H1 (cell line): ENCODE results near the gene VWF. TPM values are rescaled to one million over a fixed set of nuclear protein-coding genes. Genes with fewer than 3 reads are reported as not detected.

Experiments used
- CTCF ChIA-PET: fragments of 300-600 bp; sonication (Branson Sonifier 250); formaldehyde crosslinking; loops from one replicate; lab custom pipeline; 2021; ENCODE audit not compliant: partially characterized antibody; lab: Charles Lee
- POLR2A ChIA-PET: fragments of 300-600 bp; sonication (Branson Sonifier 250); formaldehyde crosslinking; loops from one replicate; lab custom pipeline; 2021; ENCODE audit warnings: inconsistent platforms; ENCODE audit not compliant: partially characterized antibody; lab: Charles Lee
- DNase-seq, 2 experiments: peaks; one replicate each; pipeline versions ENCODE4 v3.0.0 to v3.0.0-alpha.2; 2010 to 2022; ENCODE audit warnings: low spot score in 2 of 2, low read depth in 1 of 2, mixed read lengths in 1 of 2
- FAIRE-seq: peaks from 2 replicates; lab custom pipeline; 2011; peaks lifted over from hg19 to GRCh38; lab: Jason Lieb, UNC
- H2AFZ ChIP-seq: 2 replicates; pipeline ENCODE4 v1.8.1; 2012; ENCODE audit warnings: low read length, inconsistent platforms
- H2AK5ac ChIP-seq: 2 replicates; pipeline ENCODE4 v1.6.1; 2013; ENCODE audit warnings: low read depth, low read length
- H2BK120ac ChIP-seq: replicated peaks from 2 replicates; pipeline ENCODE3; 2013; ENCODE audit warnings: low read depth, low read length, inconsistent platforms
- H2BK12ac ChIP-seq: 2 replicates; pipeline ENCODE4 v1.6.1; 2013; ENCODE audit warnings: low read depth, low read length
- H2BK15ac ChIP-seq: 2 replicates; pipeline ENCODE4 v1.6.1; 2013; ENCODE audit warnings: low read length
- H2BK20ac ChIP-seq: 2 replicates; pipeline ENCODE4 v1.6.1; 2013; ENCODE audit warnings: low read length
- H2BK5ac ChIP-seq: 2 replicates; pipeline ENCODE4 v1.6.1; 2013; ENCODE audit warnings: low read depth, low read length
- H3K14ac ChIP-seq: 2 replicates; pipeline ENCODE4 v1.6.1; 2013; ENCODE audit warnings: inconsistent platforms; ENCODE audit not compliant: insufficient read length
- H3K18ac ChIP-seq: 2 replicates; pipeline ENCODE4 v1.6.1; 2013; ENCODE audit warnings: low read length; ENCODE audit errors: extremely low read depth
- H3K23ac ChIP-seq: 2 replicates; pipeline ENCODE4 v1.6.1; 2013; ENCODE audit warnings: inconsistent platforms; ENCODE audit not compliant: insufficient read length
- H3K23me2 ChIP-seq: 2 replicates; pipeline ENCODE4 v1.6.1; 2013; ENCODE audit warnings: low read depth, low read length
- H3K27ac ChIP-seq: 2 replicates; pipeline ENCODE4 v1.6.1; 2011; ENCODE audit warnings: low read depth, low read length, inconsistent platforms
- H3K27me3 ChIP-seq, 4 experiments: replicated peaks in 1 of 4; 1 replicate in 1 of 4; 2 replicates in 3 of 4; pipeline versions ENCODE4 v1.6.1 to v1.8.1; 2011 to 2013; ENCODE audit warnings: low read length in 3 of 4, mild to moderate bottlenecking in 3 of 4, inconsistent platforms in 2 of 4, mixed read lengths in 2 of 4, moderate library complexity in 1 of 4; ENCODE audit not compliant: control insufficient read depth in 3 of 4, insufficient read depth in 3 of 4; ENCODE audit errors: extremely low read depth in 1 of 4
- H3K36me3 ChIP-seq, 4 experiments: 2 replicates each; pipeline versions ENCODE4 v1.6.1 to v1.8.1; 2011 to 2013; ENCODE audit warnings: mild to moderate bottlenecking in 4 of 4, low read length in 3 of 4, moderate library complexity in 2 of 4, control low read depth in 1 of 4, inconsistent platforms in 1 of 4; ENCODE audit not compliant: insufficient read depth in 4 of 4, control insufficient read depth in 2 of 4
- H3K4ac ChIP-seq: replicated peaks from 2 replicates; pipeline ENCODE3; 2013; ENCODE audit warnings: low read length, low read depth, mixed read lengths, inconsistent platforms; ENCODE audit not compliant: insufficient read length
- H3K4me1 ChIP-seq, 4 experiments: replicated peaks in 1 of 4; 1 replicate in 1 of 4; 2 replicates in 3 of 4; pipeline versions ENCODE4 v1.6.1 to v1.8.1; 2011 to 2013; ENCODE audit warnings: low read length in 3 of 4, inconsistent platforms in 2 of 4, mixed read lengths in 1 of 4; ENCODE audit not compliant: insufficient read depth in 4 of 4, control insufficient read depth in 3 of 4
- H3K4me2 ChIP-seq, 2 experiments: 2 replicates each; pipeline versions ENCODE4 v1.6.1 to v1.8.1; 2011 to 2013; ENCODE audit warnings: low read depth in 2 of 2, low read length in 2 of 2, control low read depth in 1 of 2, inconsistent platforms in 1 of 2, mild to moderate bottlenecking in 1 of 2; ENCODE audit not compliant: insufficient read depth in 1 of 2
- H3K4me3 ChIP-seq, 4 experiments: fragments of 200-600, 300-600 bp in 1 of 4; sonication (generic), shearing (Covaris generic), sonication (Bioruptor Twin) in 1 of 4; 2 replicates each; pipeline versions ENCODE4 v1.5.1 to v1.8.1; 2011 to 2016; ENCODE audit warnings: low read length in 4 of 4, low read depth in 3 of 4, control low read depth in 2 of 4, inconsistent platforms in 2 of 4, mild to moderate bottlenecking in 2 of 4, mixed read lengths in 1 of 4, moderate library complexity in 1 of 4; ENCODE audit not compliant: insufficient read depth in 2 of 4; ENCODE audit errors: extremely low read depth in 1 of 4
- H3K56ac ChIP-seq: replicated peaks from 2 replicates; pipeline ENCODE3; 2013; ENCODE audit warnings: low read depth, mild to moderate bottlenecking, mixed read lengths, low read length, inconsistent platforms; ENCODE audit not compliant: insufficient read length
- H3K79me1 ChIP-seq: 2 replicates; pipeline ENCODE4 v1.6.1; 2013; ENCODE audit warnings: low read depth, low read length, control low read depth
- H3K79me2 ChIP-seq, 2 experiments: 2 replicates each; pipeline versions ENCODE4 v1.6.1 to v1.8.1; 2012 to 2013; ENCODE audit warnings: low read length in 2 of 2, mild to moderate bottlenecking in 2 of 2, inconsistent platforms in 1 of 2; ENCODE audit not compliant: insufficient read depth in 2 of 2, control insufficient read depth in 1 of 2
- H3K9ac ChIP-seq, 4 experiments: replicated peaks in 1 of 4; 1 replicate in 1 of 4; 2 replicates in 3 of 4; pipeline versions ENCODE4 v1.6.1 to v1.8.1; 2011 to 2013; ENCODE audit warnings: low read depth in 3 of 4, low read length in 3 of 4, control low read depth in 2 of 4, mild to moderate bottlenecking in 2 of 4, moderate library complexity in 2 of 4, inconsistent platforms in 1 of 4; ENCODE audit errors: extremely low read depth in 1 of 4
- H3K9me3 ChIP-seq, 2 experiments: 2 replicates each; pipeline versions ENCODE4 v1.6.1 to v1.8.1; 2012 to 2013; ENCODE audit warnings: mild to moderate bottlenecking in 2 of 2, moderate library complexity in 2 of 2, control low read depth in 1 of 2, inconsistent platforms in 1 of 2, low read depth in 1 of 2, low read length in 1 of 2, mixed read lengths in 1 of 2; ENCODE audit not compliant: insufficient read depth in 2 of 2
- H4K20me1 ChIP-seq, 2 experiments: replicated peaks in 1 of 2; 2 replicates each; pipeline versions ENCODE3 to v1.8.1; 2011 to 2013; ENCODE audit warnings: inconsistent platforms in 2 of 2, low read length in 2 of 2, mild to moderate bottlenecking in 1 of 2; ENCODE audit not compliant: insufficient read depth in 2 of 2, control insufficient read depth in 1 of 2
- H4K5ac ChIP-seq: 2 replicates; pipeline ENCODE4 v1.6.1; 2013; ENCODE audit warnings: low read length, low read depth, mixed read lengths, inconsistent platforms; ENCODE audit not compliant: insufficient read length
- H4K8ac ChIP-seq: 2 replicates; pipeline ENCODE4 v1.8.0; 2013; ENCODE audit warnings: mild to moderate bottlenecking, moderate library complexity, low read length, inconsistent platforms; ENCODE audit not compliant: insufficient read depth; ENCODE audit errors: extremely low read depth
- H4K91ac ChIP-seq: replicated peaks from 2 replicates; pipeline ENCODE3; 2013; ENCODE audit warnings: low read length, mixed read lengths, inconsistent platforms; ENCODE audit not compliant: insufficient read length
- GABPA ChIP-seq: IDR thresholded peaks from 2 replicates; pipeline ENCODE4 v1.6.1; 2011; ENCODE audit warnings: mild to moderate bottlenecking, low read length, moderate library complexity, borderline replicate concordance; ENCODE audit not compliant: insufficient read depth
- SIN3A ChIP-seq, 2 experiments: IDR thresholded peaks in 1 of 2; conservative IDR thresholded peaks in 1 of 2; 2 replicates each; pipeline ENCODE4 v1.6.1; 2011 to 2012; ENCODE audit warnings: low read length in 2 of 2, improper control_type of control experiment in 1 of 2, low read depth in 1 of 2, mild to moderate bottlenecking in 1 of 2
- WGBS, 2 experiments: shearing (Covaris generic) in 1 of 2; methylation state at CpG; one replicate each; pipeline versions ENCODE4 v1.1.6 to v1.1.7; 2013 to 2015; ENCODE audit warnings: low lambda C conversion rate in 2 of 2, mixed read lengths in 2 of 2, inconsistent platforms in 1 of 2, low coverage in 1 of 2, missing lambda C conversion rate in 1 of 2; ENCODE audit not compliant: insufficient replicate concordance in 2 of 2, insufficient coverage in 1 of 2, insufficient read length in 1 of 2; ENCODE audit errors: extremely low coverage in 1 of 2, missing lambda C conversion rate in 1 of 2; 5-methylcytosine and 5-hydroxymethylcytosine counted together
- polyA plus RNA-seq, 7 experiments: library from polyadenylated mRNA; depleted of rRNA in 3 of 7; stranded (reverse) in 5 of 7; unstranded in 2 of 7; fragments of >200 nt in 5 of 7; fragments of 200-250 nt in 2 of 7; gene quantifications; 1 replicate in 5 of 7; 2 replicates in 1 of 7; 4 replicates in 1 of 7; pipeline versions ENCODE4 v1.2.1 to v1.2.3, GENCODE V29; 2011 to 2013; ENCODE audit warnings: missing spikeins in 2 of 7, mixed read lengths in 2 of 7
- total RNA-seq: library from RNA; stranded (reverse); fragmentation: NEBNext Ultra II Directional; extraction: Animal tissue kit (Norgen Biotek cat#: 25700); gene quantifications from 2 replicates; pipeline ENCODE4 v1.2.1, GENCODE V29; 2021

The VWF gene
- total and polyA plus RNA-seq, 2 of the 8 experiments (the other 6 are each of a cell fraction or from before 2014, with no cell fraction given) = 0.39 to 0.60 TPM

GRCh38 chr12:5944688-5945070 lies 179.8 kb downstream of the VWF start:
- no peak overlapping the region for H3K4ac ChIP-seq
- ChIA-PET CTCF (interaction anchor here (0.9 to 1.6 kb wide), 2 partner anchors 25 to 149 kb away, joined by 3 read pairs; no protein-coding TSS in a partner anchor), POLR2A (interaction anchor here (1.1 to 1.8 kb wide), 8 partner anchors 20 to 224 kb away, joined by 3 to 5 read pairs (median 4); no protein-coding TSS in a partner anchor)
- H2BK15ac ChIP-seq = peak overlapping the region; percentile 62; the same call in 1 of the 2 replicates
- H3K4me2 ChIP-seq = peak overlapping the region; percentile 77 to 91
- H3K9ac ChIP-seq = peak overlapping the region; percentile 45 to 69 (median 58); a peak in 6 of 7 replicates
- peaks cover 4 to 23% (median 10%) of the 10 kb centered on the region in 4 experiments; a peak in 5 of 7 replicates for H3K27me3 ChIP-seq
- H3K18ac ChIP-seq = peak overlapping the region; percentile 84; the same call in 1 of the 2 replicates
- no peak overlapping the region for H2AK5ac ChIP-seq
- H2BK12ac ChIP-seq = no peak overlapping the region; the same call in 1 of the 2 replicates
- peak overlapping the region; percentile 37 for H2AFZ ChIP-seq
- H3K23me2 ChIP-seq = peaks cover 2% of the 10 kb centered on the region
- DNase-seq (no peak), FAIRE-seq (no peak)
- H2BK120ac ChIP-seq = no peak overlapping the region
- H4K20me1 ChIP-seq = no peaks in the 10 kb centered on the region
- no peak overlapping the region for H3K27ac ChIP-seq
- H3K4me3 ChIP-seq = peak overlapping the region; percentile 64 to 91 (median 82)
- H4K91ac ChIP-seq = peak overlapping the region; percentile 35
- H2BK5ac ChIP-seq = no peak overlapping the region
- H3K14ac ChIP-seq = no peak overlapping the region
- no peaks in the 10 kb centered on the region for H3K36me3 ChIP-seq
- H3K56ac ChIP-seq = no peak overlapping the region
- no peaks in the 10 kb centered on the region for H3K79me1 ChIP-seq
- H3K23ac ChIP-seq = no peak overlapping the region
- WGBS, 2 experiments = 8% methylated on average over 11 of the region's 12 CpGs; no CpG with 5 or more reads in 1 of the 2 experiments
- peak overlapping the region; percentile 93 for H4K8ac ChIP-seq
- H4K5ac ChIP-seq = no peak overlapping the region
- no peaks in the 10 kb centered on the region for H3K9me3 ChIP-seq
- peaks cover 0 to 5% (median 2%) of the 10 kb centered on the region in 4 experiments; a peak in 4 of 7 replicates for H3K4me1 ChIP-seq
- TF ChIP-seq SIN3A (conservative IDR thresholded peaks at IDR 0.05 in 1 of 2, IDR thresholded peaks at IDR 0.05 in 1 of 2; ENCODE audit: low read depth in 1 of 2, low read length in 2 of 2) (peak in 1 of 2 experiments; percentile 10; a peak in 1 of 4 replicates), GABPA (no peak)
- no peaks in the 10 kb centered on the region for H3K79me2 ChIP-seq
- peak overlapping the region; percentile 81; the same call in 1 of the 2 replicates for H2BK20ac ChIP-seq
